ACHN (cell line): ENCODE measurements around the gene KIF26A.
"Not testable (repeated sequence)": the region's sequence is repeated elsewhere in the genome, so short reads cannot be mapped to it uniquely, and the experiment has no call there.

Experiments used
- DNase-seq: peaks from one replicate; pipeline ENCODE4 v3.0.0-alpha.2; 2015
- in situ Hi-C: cut with HindIII; loops from 2 replicates; pipeline ENCODE4 v1.10.0; 2017; ENCODE audit warnings: low sequenced_read_pairs, low pct_ligation_motif_present, low pct_unique_long_range_greater_than_20kb

Gene KIF26A

GRCh38 chr14:104209071-104209470 lies 70.7 kb downstream of the KIF26A start:
- in situ Hi-C loops, DNase-seq: not testable (repeated sequence)

- DNase-seq = no peak
- in situ Hi-C loops = no loop called here
Observed at GRCh38 chr14:104209985-104210816, 71.8 kb downstream of the KIF26A start.

GRCh38 chr14:104210817-104211195 lies 72.4 kb downstream of the KIF26A start:
- in situ Hi-C loops = no loop called here
- no peak for DNase-seq

- in situ Hi-C loops = no loop called here
- DNase-seq = no peak
Observed at GRCh38 chr14:104211215-104211614, 72.8 kb downstream of the KIF26A start.

- in situ Hi-C loops = no loop called here
- DNase-seq = no peak
Observed at GRCh38 chr14:104211741-104212140, 73.4 kb downstream of the KIF26A start.

GRCh38 chr14:104212206-104213095 lies 74.1 kb downstream of the KIF26A start:
- in situ Hi-C loops = no loop called here
- DNase-seq = no peak

GRCh38 chr14:104213301-104214034 lies 75.1 kb downstream of the KIF26A start:
- in situ Hi-C loops = no loop called here
- DNase-seq = no peak

- in situ Hi-C loops = no loop called here
- no peak for DNase-seq
Observed at GRCh38 chr14:104214431-104215218, 76.2 kb downstream of the KIF26A start.

GRCh38 chr14:104215706-104216334 lies 77.4 kb downstream of the KIF26A start:
- in situ Hi-C loops = no loop called here
- DNase-seq = no peak

GRCh38 chr14:104216457-104216856 lies 78.1 kb downstream of the KIF26A start:
- in situ Hi-C loops = no loop called here
- DNase-seq = no peak

- in situ Hi-C loops = no loop called here
- DNase-seq = no peak
Observed at GRCh38 chr14:104217486-104218360, 79.3 kb downstream of the KIF26A start.

- in situ Hi-C loops = no loop called here
- no peak for DNase-seq
Observed at GRCh38 chr14:104218361-104219180, 80.2 kb downstream of the KIF26A start.

GRCh38 chr14:104219731-104220214 lies 81.4 kb downstream of the KIF26A start:
- in situ Hi-C loops = no loop called here
- DNase-seq = no peak

GRCh38 chr14:104220215-104221070 lies 82.1 kb downstream of the KIF26A start:
- no peak for DNase-seq
- in situ Hi-C loops = no loop called here

GRCh38 chr14:104221071-104221625 lies 82.8 kb downstream of the KIF26A start:
- DNase-seq = no peak
- in situ Hi-C loops = no loop called here
